OCI-LY7 (cell line): Measurements from ENCODE around the gene CLEC16A.

Experiments used
- CTCF ChIP-seq: fragments of 200-600 bp; sonication (generic); conservative IDR thresholded peaks from 2 replicates; pipeline ENCODE4 v1.5.1; 2014; ENCODE audit warnings: mild to moderate bottlenecking, antibody characterized with exemption, low read length, moderate library complexity, mixed read lengths
- EZH2phosphoT487 ChIP-seq: fragments of 200-600 bp; sonication (generic); IDR thresholded peaks from 2 replicates; pipeline ENCODE4 v1.6.1; 2018; ENCODE audit warnings: low read depth, borderline replicate concordance, mild to moderate bottlenecking, mixed run types, antibody characterized with exemption, low read length, moderate library complexity, mixed read lengths

GRCh38 chr16:11067697-11068141, 123.4 kb downstream of the CLEC16A start:
- TF ChIP-seq CTCF (no peak), EZH2phosphoT487 (no peak)
